Mesendoderm (in vitro differentiated cells): ENCODE data around the gene U2SURP.

Experiments
- DNase-seq: peaks from one replicate; pipeline ENCODE4 v3.0.0; 2013
- H2AK5ac ChIP-seq: 2 replicates; pipeline ENCODE4 v1.6.1; 2013; ENCODE audit warnings: low read length, inconsistent platforms
- H2BK120ac ChIP-seq: 2 replicates; pipeline ENCODE4 v1.6.1; 2013; ENCODE audit warnings: low read depth, mild to moderate bottlenecking, low read length, moderate library complexity, mixed read lengths
- H2BK15ac ChIP-seq: replicated peaks from 2 replicates; pipeline ENCODE4 v1.6.1; 2013; ENCODE audit warnings: low read depth, mild to moderate bottlenecking, moderate library complexity
- H2BK5ac ChIP-seq: 2 replicates; pipeline ENCODE4 v1.6.1; 2013; ENCODE audit warnings: low read length, inconsistent platforms
- H3K18ac ChIP-seq: 2 replicates; pipeline ENCODE4 v1.6.1; 2013; ENCODE audit warnings: mild to moderate bottlenecking, low read length, mixed read lengths
- H3K23ac ChIP-seq: one replicate; pipeline ENCODE4 v1.6.1; 2013; ENCODE audit warnings: low read length
- H3K27ac ChIP-seq: 2 replicates; pipeline ENCODE4 v1.5.1; 2013; ENCODE audit warnings: low read depth, mild to moderate bottlenecking, inconsistent platforms, low read length, moderate library complexity
- H3K27me3 ChIP-seq: 2 replicates; pipeline ENCODE4 v1.6.1; 2013; ENCODE audit warnings: low read length, control low read depth, mild to moderate bottlenecking, inconsistent platforms; ENCODE audit not compliant: insufficient read depth, poor library complexity
- H3K36me3 ChIP-seq: 2 replicates; pipeline ENCODE4 v1.6.1; 2013; ENCODE audit warnings: low read length, inconsistent platforms; ENCODE audit not compliant: control insufficient read depth, insufficient read depth
- H3K4ac ChIP-seq: one replicate; pipeline ENCODE4 v1.6.1; 2013; ENCODE audit warnings: low read depth, mild to moderate bottlenecking, low read length, moderate library complexity
- H3K4me1 ChIP-seq: 2 replicates; pipeline ENCODE4 v1.6.1; 2013; ENCODE audit warnings: low read depth, low read length, inconsistent platforms; ENCODE audit not compliant: control insufficient read depth
- H3K4me2 ChIP-seq: 2 replicates; pipeline ENCODE4 v1.6.1; 2013; ENCODE audit warnings: low read length
- H3K4me3 ChIP-seq: 2 replicates; pipeline ENCODE4 v1.5.1; 2013; ENCODE audit warnings: mild to moderate bottlenecking, low read length
- H3K56ac ChIP-seq: one replicate; pipeline ENCODE4 v1.6.1; 2013; ENCODE audit warnings: low read length
- H3K79me1 ChIP-seq: 2 replicates; pipeline ENCODE4 v1.6.1; 2013; ENCODE audit warnings: low read length, inconsistent platforms
- H3K79me2 ChIP-seq: 2 replicates; pipeline ENCODE4 v1.6.1; 2013; ENCODE audit warnings: mild to moderate bottlenecking, low read length; ENCODE audit not compliant: control insufficient read depth, insufficient read depth
- H3K9ac ChIP-seq: 2 replicates; pipeline ENCODE4 v1.6.1; 2013; ENCODE audit warnings: low read length, inconsistent platforms
- H4K5ac ChIP-seq: one replicate; pipeline ENCODE4 v1.6.1; 2013; ENCODE audit warnings: low read length
- H4K8ac ChIP-seq: one replicate; pipeline ENCODE4 v1.6.1; 2013; ENCODE audit warnings: low read depth, mild to moderate bottlenecking, control low read depth, low read length, moderate library complexity
- WGBS: extraction: QIAGEN DNeasy Blood & Tissue Kit; methylation state at CpG from one replicate; pipeline ENCODE4 v1.1.7; 2013; ENCODE audit warnings: low lambda C conversion rate, missing lambda C conversion rate; ENCODE audit not compliant: insufficient coverage; ENCODE audit errors: extremely low coverage; 5-methylcytosine and 5-hydroxymethylcytosine counted together

Gene U2SURP

DNA sequence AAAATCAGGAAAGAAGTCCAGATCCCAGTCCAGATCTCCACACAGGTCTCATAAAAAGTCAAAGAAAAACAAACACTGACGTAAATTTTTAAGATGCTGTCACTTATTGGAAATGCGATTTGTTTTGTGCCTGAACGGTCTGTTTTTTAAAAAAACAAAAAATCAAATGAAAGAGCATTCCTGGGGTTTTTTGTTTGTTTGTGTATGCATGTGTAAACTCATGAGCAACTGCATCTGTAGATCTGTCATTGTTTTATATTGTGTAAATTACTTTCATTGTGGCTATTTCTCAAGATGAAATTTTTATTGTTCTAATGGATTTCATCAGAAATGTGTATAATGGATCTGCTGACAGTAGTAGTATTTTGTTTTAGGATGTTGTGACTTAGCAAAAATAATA, 55.0 kb downstream of the U2SURP start:
- Histone ChIP-seq H2BK5ac (no peak overlapping the region), H4K5ac (no peak overlapping the region), H4K8ac (no peak overlapping the region), H3K36me3 (peaks cover 1% of the 10 kb centered on the region), H3K27me3 (no peaks in the 10 kb centered on the region), H2AK5ac (no peak overlapping the region), H3K56ac (no peak overlapping the region), H3K79me1 (no peaks in the 10 kb centered on the region), H3K27ac (no peak overlapping the region), H2BK15ac (no peak overlapping the region), H3K4me2 (no peak overlapping the region), H3K23ac (no peak overlapping the region), H2BK120ac (no peak overlapping the region), H3K4me3 (no peak overlapping the region), H3K18ac (no peak overlapping the region), H3K4me1 (no peaks in the 10 kb centered on the region), H3K79me2 (no peaks in the 10 kb centered on the region), H3K4ac (no peak overlapping the region), H3K9ac (no peak overlapping the region)
- DNase-seq = no peak
- no CpG with 5 or more reads among the region's 3 CpGs for WGBS

DNA sequence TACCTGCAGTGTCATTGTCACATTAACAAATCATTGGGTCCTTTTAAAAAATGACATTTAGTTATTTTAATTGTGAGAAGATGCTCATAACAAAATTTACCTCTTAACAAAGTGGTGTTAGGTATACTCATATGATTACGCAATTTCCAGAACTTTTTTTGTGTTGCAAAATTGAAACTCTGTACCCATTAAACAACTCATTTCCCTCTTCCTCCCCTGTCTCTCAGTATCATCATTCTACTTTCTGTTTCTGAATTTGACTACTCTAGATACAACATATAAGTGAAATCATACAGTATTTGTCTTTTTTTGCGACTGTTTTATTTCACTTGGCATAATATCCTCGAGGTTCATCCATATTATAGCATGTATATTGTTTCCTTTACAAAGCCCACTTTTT, 59.5 kb downstream of the U2SURP start:
- H3K79me1 ChIP-seq = no peaks in the 10 kb centered on the region
- H3K56ac ChIP-seq = no peak overlapping the region
- H3K27ac ChIP-seq = no peak overlapping the region
- no peak overlapping the region for H4K5ac ChIP-seq
- H2AK5ac ChIP-seq = no peak overlapping the region
- H3K4me1 ChIP-seq = no peaks in the 10 kb centered on the region
- H2BK120ac ChIP-seq = no peak overlapping the region
- no peak overlapping the region for H3K4me2 ChIP-seq
- H3K4me3 ChIP-seq = no peak overlapping the region
- no peak overlapping the region for H3K4ac ChIP-seq
- no peak overlapping the region for H2BK5ac ChIP-seq
- H3K27me3 ChIP-seq = no peaks in the 10 kb centered on the region
- no CpG with 5 or more reads among the region's 3 CpGs for WGBS
- no peak overlapping the region for H3K18ac ChIP-seq
- H2BK15ac ChIP-seq = no peak overlapping the region
- H3K23ac ChIP-seq = no peak overlapping the region
- H3K9ac ChIP-seq = no peak overlapping the region
- no peak overlapping the region for H4K8ac ChIP-seq
- no peaks in the 10 kb centered on the region for H3K79me2 ChIP-seq
- DNase-seq = no peak
- H3K36me3 ChIP-seq = no peaks in the 10 kb centered on the region

- no peak overlapping the region for H2BK15ac ChIP-seq
- no peaks in the 10 kb centered on the region for H3K36me3 ChIP-seq
- H3K27me3 ChIP-seq = no peaks in the 10 kb centered on the region
- H3K4me1 ChIP-seq = no peaks in the 10 kb centered on the region
- H3K9ac ChIP-seq = no peak overlapping the region
- H3K27ac ChIP-seq = no peak overlapping the region
- H3K4ac ChIP-seq = no peak overlapping the region
- no peak overlapping the region for H3K4me2 ChIP-seq
- H2BK5ac ChIP-seq = no peak overlapping the region
- no peak overlapping the region for H4K8ac ChIP-seq
- H3K79me2 ChIP-seq = no peaks in the 10 kb centered on the region
- H2BK120ac ChIP-seq = no peak overlapping the region
- DNase-seq = peak; percentile 10
- H3K23ac ChIP-seq = no peak overlapping the region
- H3K4me3 ChIP-seq = no peak overlapping the region
- no peak overlapping the region for H4K5ac ChIP-seq
- no peaks in the 10 kb centered on the region for H3K79me1 ChIP-seq
- no peak overlapping the region for H3K18ac ChIP-seq
- H2AK5ac ChIP-seq = no peak overlapping the region
- WGBS = no CpG with 5 or more reads among the region's 2 CpGs
- H3K56ac ChIP-seq = no peak overlapping the region
These were observed 61.6 kb downstream of the U2SURP start for GRCh38 chr3:143063018-143063417.

DNA sequence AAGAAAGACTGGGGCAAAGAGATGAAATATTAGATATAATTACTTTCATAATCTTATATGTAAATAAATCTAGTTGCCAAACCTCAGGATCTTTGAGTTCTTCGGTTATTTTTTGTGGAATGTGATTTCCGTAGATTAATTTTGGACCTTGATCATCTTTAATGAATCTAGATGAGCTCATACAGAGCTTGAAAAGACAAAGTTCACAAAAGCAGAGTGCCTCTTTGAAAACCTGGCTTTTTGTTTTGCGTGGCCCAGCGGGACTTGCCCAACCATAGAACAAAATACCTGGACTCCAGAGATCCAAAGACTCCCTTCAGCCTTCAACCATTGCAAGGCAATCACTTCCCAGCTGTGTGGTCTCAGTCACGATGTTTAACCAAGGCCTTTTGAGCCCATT, 63.4 kb downstream of the U2SURP start:
- Histone ChIP-seq H3K79me1 (no peaks in the 10 kb centered on the region), H3K9ac (no peak overlapping the region), H3K79me2 (no peaks in the 10 kb centered on the region), H2BK5ac (no peak overlapping the region), H3K4me2 (no peak overlapping the region), H4K5ac (no peak overlapping the region), H2BK15ac (no peak overlapping the region), H2BK120ac (no peak overlapping the region), H4K8ac (no peak overlapping the region), H2AK5ac (no peak overlapping the region), H3K4me1 (no peaks in the 10 kb centered on the region), H3K4ac (no peak overlapping the region), H3K23ac (no peak overlapping the region), H3K36me3 (no peaks in the 10 kb centered on the region), H3K27ac (no peak overlapping the region), H3K56ac (no peak overlapping the region), H3K4me3 (no peak overlapping the region), H3K27me3 (no peaks in the 10 kb centered on the region), H3K18ac (no peak overlapping the region)
- no peak for DNase-seq
- no CpG with 5 or more reads among the region's 5 CpGs for WGBS

GRCh38 chr3:143065364-143065763, 64.0 kb downstream of the U2SURP start:
- Histone ChIP-seq H3K56ac (no peak overlapping the region), H4K5ac (no peak overlapping the region), H3K36me3 (no peaks in the 10 kb centered on the region), H3K79me2 (no peaks in the 10 kb centered on the region), H4K8ac (no peak overlapping the region), H2BK15ac (no peak overlapping the region), H2BK5ac (no peak overlapping the region), H2AK5ac (no peak overlapping the region), H3K27me3 (no peaks in the 10 kb centered on the region), H3K27ac (no peak overlapping the region), H3K4me3 (no peak overlapping the region), H3K18ac (no peak overlapping the region), H3K4ac (no peak overlapping the region), H2BK120ac (no peak overlapping the region), H3K23ac (no peak overlapping the region), H3K9ac (no peak overlapping the region), H3K79me1 (no peaks in the 10 kb centered on the region), H3K4me2 (no peak overlapping the region), H3K4me1 (no peaks in the 10 kb centered on the region)
- DNase-seq = no peak
- no CpG with 5 or more reads among the region's 2 CpGs for WGBS

- Histone ChIP-seq H4K8ac (no peak overlapping the region), H2BK5ac (no peak overlapping the region), H3K4me1 (no peaks in the 10 kb centered on the region), H3K36me3 (no peaks in the 10 kb centered on the region), H2AK5ac (no peak overlapping the region), H3K4me2 (no peak overlapping the region), H3K56ac (no peak overlapping the region), H3K18ac (no peak overlapping the region), H2BK120ac (no peak overlapping the region), H3K79me2 (no peaks in the 10 kb centered on the region), H2BK15ac (no peak overlapping the region), H3K4ac (no peak overlapping the region), H3K9ac (no peak overlapping the region), H3K4me3 (no peak overlapping the region), H3K27ac (no peak overlapping the region), H4K5ac (no peak overlapping the region), H3K79me1 (no peaks in the 10 kb centered on the region), H3K23ac (no peak overlapping the region), H3K27me3 (no peaks in the 10 kb centered on the region)
- DNase-seq = no peak
- no CpG with 5 or more reads among the region's 4 CpGs for WGBS
These were observed 64.7 kb downstream of the U2SURP start for GRCh38 chr3:143066033-143066432.
